Measurements from ENCODE around the gene SESN1.

The SESN1 gene

GRCh38 chr6:109083657-109084056, 11.0 kb downstream of the SESN1 start:
- H3K9ac ChIP-seq = no peak overlapping the region
- H3K27me3 ChIP-seq = no peaks in the 10 kb centered on the region
- H3K36me3 ChIP-seq = no peaks in the 10 kb centered on the region
- no peak for TF ChIP-seq Cebpa-rat (IDR thresholded peaks at IDR 0.05)
- no peaks in the 10 kb centered on the region for H3K9me3 ChIP-seq
- no peaks in the 10 kb centered on the region for H4K20me1 ChIP-seq
- no peak overlapping the region for H3K4me3 ChIP-seq
- H3K4me1 ChIP-seq = no peaks in the 10 kb centered on the region
- no peak overlapping the region for H3K4me2 ChIP-seq
- no peak overlapping the region for H3K27ac ChIP-seq

GRCh38 chr6:109082188-109082577, 12.5 kb downstream of the SESN1 start:
- Histone ChIP-seq H3K9ac (no peak overlapping the region), H3K4me2 (no peak overlapping the region), H3K36me3 (no peaks in the 10 kb centered on the region), H3K4me3 (no peak overlapping the region), H3K27me3 (no peaks in the 10 kb centered on the region), H3K4me1 (no peaks in the 10 kb centered on the region), H4K20me1 (no peaks in the 10 kb centered on the region), H3K9me3 (no peaks in the 10 kb centered on the region), H3K27ac (no peak overlapping the region)
- TF ChIP-seq Cebpa-rat (IDR thresholded peaks at IDR 0.05) = no peak

GRCh38 chr6:109081516-109082187, 13.0 kb downstream of the SESN1 start:
- no peak overlapping the region for H3K27ac ChIP-seq
- TF ChIP-seq Cebpa-rat (IDR thresholded peaks at IDR 0.05) = no peak

GRCh38 chr6:109081026-109081425, 13.6 kb downstream of the SESN1 start:
- no peaks in the 10 kb centered on the region for H3K36me3 ChIP-seq
- H3K27me3 ChIP-seq = no peaks in the 10 kb centered on the region
- H4K20me1 ChIP-seq = no peaks in the 10 kb centered on the region
- no peak overlapping the region for H3K27ac ChIP-seq
- H3K9me3 ChIP-seq = no peaks in the 10 kb centered on the region
- no peak overlapping the region for H3K4me3 ChIP-seq
- no peak overlapping the region for H3K4me2 ChIP-seq
- peaks cover 10% of the 10 kb centered on the region for H3K4me1 ChIP-seq
- H3K9ac ChIP-seq = no peak overlapping the region
- TF ChIP-seq Cebpa-rat (IDR thresholded peaks at IDR 0.05) = no peak

More at GRCh38 chr6:109081516-109082187, 13.0 kb downstream of the SESN1 start:
- no peak overlapping the region for H3K4me3 ChIP-seq
- H3K9me3 ChIP-seq = no peaks in the 10 kb centered on the region
- H4K20me1 ChIP-seq = no peaks in the 10 kb centered on the region
- no peak overlapping the region for H3K9ac ChIP-seq
- H3K4me2 ChIP-seq = no peak overlapping the region
- H3K4me1 ChIP-seq = peaks cover 4% of the 10 kb centered on the region
- H3K36me3 ChIP-seq = no peaks in the 10 kb centered on the region
- H3K27me3 ChIP-seq = no peaks in the 10 kb centered on the region

- Histone ChIP-seq H3K9me3 (no peaks in the 10 kb centered on the region), H3K27me3 (no peaks in the 10 kb centered on the region), H3K4me3 (no peak overlapping the region), H4K20me1 (no peaks in the 10 kb centered on the region), H3K4me2 (no peak overlapping the region; the same call in 1 of the 2 replicates), H3K27ac (no peak overlapping the region), H3K9ac (no peak overlapping the region), H3K4me1 (peaks cover 15% of the 10 kb centered on the region), H3K36me3 (no peaks in the 10 kb centered on the region)
- TF ChIP-seq Cebpa-rat (IDR thresholded peaks at IDR 0.05) = no peak
Measured at GRCh38 chr6:109079981-109080380, 14.7 kb downstream of the SESN1 start.

- H3K4me3 ChIP-seq = no peak overlapping the region
- no peak overlapping the region for H3K9ac ChIP-seq
- H3K4me1 ChIP-seq = peaks cover 15% of the 10 kb centered on the region
- no peak overlapping the region for H3K27ac ChIP-seq
- H3K9me3 ChIP-seq = no peaks in the 10 kb centered on the region
- TF ChIP-seq Cebpa-rat (IDR thresholded peaks at IDR 0.05) = no peak
- no peaks in the 10 kb centered on the region for H3K27me3 ChIP-seq
- peak overlapping the region; percentile 20 for H3K4me2 ChIP-seq
- H4K20me1 ChIP-seq = no peaks in the 10 kb centered on the region
- H3K36me3 ChIP-seq = no peaks in the 10 kb centered on the region
Measured at GRCh38 chr6:109076377-109076776, 18.3 kb downstream of the SESN1 start.

- TF ChIP-seq Cebpa-rat (IDR thresholded peaks at IDR 0.05) = no peak
- Histone ChIP-seq H4K20me1 (no peaks in the 10 kb centered on the region), H3K4me2 (peak overlapping the region; percentile 20; the same call in 1 of the 2 replicates), H3K9ac (no peak overlapping the region), H3K9me3 (no peaks in the 10 kb centered on the region), H3K4me3 (no peak overlapping the region), H3K4me1 (peaks cover 15% of the 10 kb centered on the region), H3K36me3 (no peaks in the 10 kb centered on the region), H3K27ac (no peak overlapping the region), H3K27me3 (no peaks in the 10 kb centered on the region)
Measured at GRCh38 chr6:109075934-109076333, 18.7 kb downstream of the SESN1 start.

GRCh38 chr6:109074133-109074415, 20.6 kb downstream of the SESN1 start:
- no peak for TF ChIP-seq Cebpa-rat (IDR thresholded peaks at IDR 0.05)

GRCh38 chr6:109073344-109074132, 21.1 kb downstream of the SESN1 start:
- no peaks in the 10 kb centered on the region for H3K36me3 ChIP-seq
- H3K9me3 ChIP-seq = no peaks in the 10 kb centered on the region
- H3K4me1 ChIP-seq = peaks cover 15% of the 10 kb centered on the region
- H3K27ac ChIP-seq = no peak overlapping the region
- H4K20me1 ChIP-seq = no peaks in the 10 kb centered on the region
- H3K27me3 ChIP-seq = no peaks in the 10 kb centered on the region
- TF ChIP-seq Cebpa-rat (IDR thresholded peaks at IDR 0.05) = no peak
- no peak overlapping the region for H3K4me3 ChIP-seq
- no peak overlapping the region for H3K4me2 ChIP-seq
- H3K9ac ChIP-seq = no peak overlapping the region

More at GRCh38 chr6:109074133-109074415, 20.6 kb downstream of the SESN1 start:
- no peak overlapping the region for H3K27ac ChIP-seq
- no peak overlapping the region for H3K4me2 ChIP-seq
- H3K36me3 ChIP-seq = no peaks in the 10 kb centered on the region
- H3K27me3 ChIP-seq = no peaks in the 10 kb centered on the region
- no peaks in the 10 kb centered on the region for H3K9me3 ChIP-seq
- H3K4me1 ChIP-seq = peaks cover 15% of the 10 kb centered on the region
- no peak overlapping the region for H3K9ac ChIP-seq
- no peak overlapping the region for H3K4me3 ChIP-seq
- no peaks in the 10 kb centered on the region for H4K20me1 ChIP-seq

GRCh38 chr6:109071125-109071917, 23.3 kb downstream of the SESN1 start:
- H3K27ac ChIP-seq = no peak overlapping the region
- H3K4me3 ChIP-seq = no peak overlapping the region
- H4K20me1 ChIP-seq = no peaks in the 10 kb centered on the region
- H3K9ac ChIP-seq = no peak overlapping the region
- peaks cover 8% of the 10 kb centered on the region for H3K4me1 ChIP-seq
- H3K4me2 ChIP-seq = no peak overlapping the region
- H3K27me3 ChIP-seq = no peaks in the 10 kb centered on the region
- H3K36me3 ChIP-seq = no peaks in the 10 kb centered on the region
- H3K9me3 ChIP-seq = no peaks in the 10 kb centered on the region
- TF ChIP-seq Cebpa-rat (IDR thresholded peaks at IDR 0.05) = no peak

All from BLaER1 (cell line).